HepG2 (cell line): ENCODE measurements around the gene DRAP1. TPM values are rescaled to one million over a fixed set of nuclear protein-coding genes. Genes with fewer than 3 reads are reported as not detected.

Source experiments
- CHD4 ChIP-seq: fragments of 200-600 bp; sonication (generic); IDR thresholded peaks from 2 replicates; pipeline ENCODE4 v1.7.0; 2017; ENCODE audit warnings: mild to moderate bottlenecking, low read length, borderline replicate concordance
- EP300 ChIP-seq, 3 experiments: sonication (generic) in 1 of 3; formaldehyde crosslinking in 1 of 3; IDR thresholded peaks; 2 replicates each; pipeline versions ENCODE4 v1.5.1 to v1.6.1; 2011 to 2020; ENCODE audit warnings: low read depth in 2 of 3, low read length in 2 of 3, borderline replicate concordance in 1 of 3, improper control_type of control experiment in 1 of 3, mild to moderate bottlenecking in 1 of 3, missing genetic modification reagents in 1 of 3, moderate library complexity in 1 of 3
- HIVEP1 ChIP-seq: sonication (generic); formaldehyde crosslinking; IDR thresholded peaks from 2 replicates; pipeline ENCODE4 v1.4.0; 2020; ENCODE audit warnings: mild to moderate bottlenecking, missing genetic modification reagents
- HNF1B ChIP-seq: sonication (generic); formaldehyde crosslinking; IDR thresholded peaks from 2 replicates; pipeline ENCODE4 v1.5.1; 2020; ENCODE audit warnings: mild to moderate bottlenecking, moderate library complexity, missing genetic modification reagents
- KDM2A ChIP-seq: sonication (generic); formaldehyde crosslinking; IDR thresholded peaks from 2 replicates; pipeline ENCODE4 v1.4.0; 2020; ENCODE audit warnings: low read depth, missing genetic modification reagents, borderline replicate concordance
- MAF1 ChIP-seq: sonication (generic); formaldehyde crosslinking; IDR thresholded peaks from 2 replicates; pipeline ENCODE4 v1.5.0; 2020; ENCODE audit warnings: missing genetic modification reagents, borderline replicate concordance
- PATZ1 ChIP-seq: sonication (generic); formaldehyde crosslinking; IDR thresholded peaks from 2 replicates; pipeline ENCODE4 v1.4.0; 2020; ENCODE audit warnings: missing genetic modification reagents
- RELA ChIP-seq: sonication (generic); formaldehyde crosslinking; IDR thresholded peaks from 2 replicates; pipeline ENCODE4 v1.4.0; 2020; ENCODE audit warnings: missing genetic modification reagents
- SNAI1 ChIP-seq: sonication (generic); formaldehyde crosslinking; IDR thresholded peaks from 2 replicates; pipeline ENCODE4 v1.5.0; 2020; ENCODE audit warnings: mild to moderate bottlenecking, missing genetic modification reagents, borderline replicate concordance
- TIGD3 ChIP-seq: sonication (generic); formaldehyde crosslinking; IDR thresholded peaks from 2 replicates; pipeline ENCODE4 v1.5.1; 2020; ENCODE audit warnings: mild to moderate bottlenecking, missing genetic modification reagents, borderline replicate concordance
- ZIK1 ChIP-seq: sonication (generic); formaldehyde crosslinking; IDR thresholded peaks from 2 replicates; pipeline ENCODE4 v1.5.0; 2020; ENCODE audit warnings: mild to moderate bottlenecking, low read depth, missing genetic modification reagents, borderline replicate concordance
- ZNF24 ChIP-seq: fragments of 450-650 bp; IDR thresholded peaks from 2 replicates; pipeline ENCODE4 v1.6.1; 2017; ENCODE audit warnings: antibody characterized with exemption, mild to moderate bottlenecking
- ZNF552 ChIP-seq: sonication (generic); formaldehyde crosslinking; IDR thresholded peaks from 2 replicates; pipeline ENCODE4 v1.9.0; 2022; ENCODE audit warnings: missing genetic modification reagents, mild to moderate bottlenecking, borderline replicate concordance
- ZNF724P ChIP-seq: sonication (generic); formaldehyde crosslinking; IDR thresholded peaks from 2 replicates; pipeline ENCODE4 v1.8.0; 2022; ENCODE audit warnings: missing genetic modification reagents, borderline replicate concordance
- ZNF740 ChIP-seq: sonication (generic); formaldehyde crosslinking; IDR thresholded peaks from 2 replicates; pipeline ENCODE4 v1.4.0; 2020; ENCODE audit warnings: missing genetic modification reagents
- ZNF850 ChIP-seq: sonication (generic); formaldehyde crosslinking; conservative IDR thresholded peaks from 2 replicates; pipeline ENCODE4 v1.9.0; 2021; ENCODE audit warnings: mild to moderate bottlenecking, missing genetic modification reagents
- polyA plus RNA-seq, 8 experiments: library from polyadenylated mRNA; depleted of rRNA in 3 of 8; stranded (reverse) in 7 of 8; unstranded in 1 of 8; fragments of >200 nt; fragmentation: Illumina TruSeq in 4 of 8; extraction: Trizol in 4 of 8; gene quantifications; 2 replicates each; pipeline versions ENCODE4 v1.2.1 to v1.2.3, GENCODE V29; 2011 to 2016; ENCODE audit warnings: low read depth in 4 of 8, missing spikeins in 1 of 8, mixed read lengths in 1 of 8; ENCODE audit not compliant: insufficient read depth in 1 of 8
- total RNA-seq, 5 experiments: library from RNA; depleted of rRNA; stranded (reverse); fragments of >200 nt; fragmentation: Illumina TruSeq; extraction: Trizol; gene quantifications; 2 replicates each; pipeline ENCODE4 v1.2.3, GENCODE V29; 2016; ENCODE audit warnings: low read depth in 1 of 5

Gene DRAP1
- total and polyA plus RNA-seq, 2 of the 13 experiments (the other 11 are each of a cell fraction or from before 2014, with no cell fraction given) = 46.8 to 52.3 TPM

DNA sequence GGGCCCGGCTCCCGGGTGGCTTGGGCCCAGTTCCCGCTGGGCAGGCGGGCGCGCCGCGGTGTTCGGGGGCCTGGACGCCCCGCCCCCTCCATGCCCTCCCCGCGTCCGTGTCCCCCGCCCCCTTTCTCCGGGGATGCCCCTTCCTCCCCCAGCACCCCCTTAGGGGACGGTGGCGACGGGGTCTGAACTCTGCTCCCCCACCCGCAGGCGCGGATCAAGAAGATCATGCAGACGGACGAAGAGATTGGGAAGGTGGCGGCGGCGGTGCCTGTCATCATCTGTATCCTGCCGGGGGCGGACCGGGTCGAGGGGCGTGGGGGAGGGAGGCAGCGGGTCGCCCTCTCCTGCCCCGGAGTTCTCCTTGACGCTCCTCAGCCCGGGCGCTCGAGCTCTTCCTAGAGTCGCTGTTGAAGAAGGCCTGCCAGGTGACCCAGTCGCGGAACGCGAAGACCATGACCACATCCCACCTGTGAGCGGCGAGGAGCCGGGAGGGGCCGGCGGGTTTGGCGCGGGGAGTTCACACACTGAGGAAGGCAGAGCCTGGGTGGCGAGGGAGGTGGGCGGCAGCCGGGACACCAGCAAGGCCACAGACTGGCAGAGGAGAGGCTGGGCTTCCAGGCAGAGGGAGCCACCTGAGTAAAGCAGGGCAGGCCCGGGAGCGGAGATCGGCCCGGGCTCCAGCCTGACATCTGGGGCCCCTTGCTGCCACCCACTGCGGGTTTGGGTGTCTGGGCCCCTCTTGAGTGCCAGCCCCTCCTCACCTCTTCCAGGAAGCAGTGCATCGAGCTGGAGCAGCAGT, 546 bp downstream of the DRAP1 start (continued):
- 0 out of 2 replicates have a peak, but pooled peaks have one; percentile 7 for TF ChIP-seq ZNF740
- no peak for TF ChIP-seq CHD4
- no peak for TF ChIP-seq ZIK1
- 0 out of 2 replicates have a peak, but pooled peaks have one; percentile 29 for TF ChIP-seq HNF1B (CRISPR knock-in tag)
- TF ChIP-seq HIVEP1 = peak; percentile 13; the same call in 1 of the 2 replicates
- TF ChIP-seq TIGD3 (CRISPR knock-in tag) = 0 out of 2 replicates have a peak, but pooled peaks have one; percentile 14
- no peak for TF ChIP-seq ZNF724P (CRISPR knock-in tag)
- no peak for TF ChIP-seq ZNF850 (CRISPR knock-in tag)
- TF ChIP-seq RELA = peak; percentile 8; the same call in 1 of the 2 replicates
- TF ChIP-seq MAF1 (CRISPR knock-in tag) = no peak
- TF ChIP-seq SNAI1 (CRISPR knock-in tag) = 0 out of 2 replicates have a peak, but pooled peaks have one; percentile 11
- TF ChIP-seq ZNF24 = no peak
- TF ChIP-seq EP300 (IDR thresholded peaks at IDR 0.05; ENCODE audit: low read depth in 2 of 2, low read length in 2 of 2) = no peak
- no peak for TF ChIP-seq EP300 (CRISPR knock-in tag; IDR thresholded peaks at IDR 0.05; ENCODE audit: borderline replicate concordance)
- 0 out of 2 replicates have a peak, but pooled peaks have one; percentile 15 for TF ChIP-seq ZNF552
- 0 out of 2 replicates have a peak, but pooled peaks have one; percentile 22 for TF ChIP-seq PATZ1 (CRISPR knock-in tag)
- TF ChIP-seq KDM2A = peak; percentile 35; the same call in 1 of the 2 replicates
